ENCODE measurements around the gene TNFAIP2. TPM values are rescaled to one million over a fixed set of nuclear protein-coding genes. Genes with fewer than 3 reads are reported as not detected.
A peak's percentile ranks its signal among the peaks of the same experiment; 100 is the strongest.

TNFAIP2 gene
- total RNA-seq, 1 experiment from 2014 or later = 87.3 TPM

GRCh38 chr14:103074729-103075367 lies 48.4 kb upstream of the TNFAIP2 start:
- ATAC-seq = peak; percentile 19

GRCh38 chr14:103078420-103078749 lies 44.9 kb upstream of the TNFAIP2 start:
- H4K20me1 ChIP-seq (ENCODE audit: low read length) = no peaks in the 10 kb centered on the region
- H3K4me3 ChIP-seq (ENCODE audit: low read length) = no peak overlapping the region
- intact Hi-C loops (cut with micrococcal nuclease) = no loop called here
- H3K79me2 ChIP-seq (ENCODE audit: low read length) = no peaks in the 10 kb centered on the region
- TF ChIP-seq EZH2 (IDR thresholded peaks at IDR 0.05; ENCODE audit: low read length, unreplicated experiment) (no peak), CTCF (conservative IDR thresholded peaks at IDR 0.05; ENCODE audit: low read depth, low read length) (peak; percentile 71), EZH2phosphoT487 (IDR thresholded peaks at IDR 0.05; ENCODE audit: borderline replicate concordance, low read length) (no peak)
- no peak overlapping the region for H3K4me2 ChIP-seq (ENCODE audit: low read length)
- ATAC-seq (no peak), DNase-seq (peak; percentile 78)
- ChIA-PET CTCF (no interaction called here), POLR2A (ENCODE audit: unreplicated experiment) (no interaction called here)
- no peaks in the 10 kb centered on the region for H3K36me3 ChIP-seq (ENCODE audit: low read depth, low read length)
- H3K27ac ChIP-seq (ENCODE audit: low read length) = no peak overlapping the region
- peaks cover 12% of the 10 kb centered on the region; the same call in 1 of the 2 replicates for H3K4me1 ChIP-seq (ENCODE audit: insufficient read depth, low read length)
- H3K9ac ChIP-seq (ENCODE audit: low read length) = no peak overlapping the region
- H3K9me2 ChIP-seq (replicated peaks; ENCODE audit: low read length) = no peaks in the 10 kb centered on the region
- no peak overlapping the region for H2AFZ ChIP-seq (ENCODE audit: low read length)
- no peaks in the 10 kb centered on the region for H3K27me3 ChIP-seq (ENCODE audit: low read length)
- no peaks in the 10 kb centered on the region for H3K9me3 ChIP-seq (ENCODE audit: low read length)
- no peaks in the 10 kb centered on the region for H3F3A ChIP-seq (ENCODE audit: low read length, unreplicated experiment)
- no TSS peak for BruUV-seq (replicated peaks)

More at GRCh38 chr14:103074729-103075367, 48.4 kb upstream of the TNFAIP2 start:
- Histone ChIP-seq H3K79me2 (ENCODE audit: low read length) (no peaks in the 10 kb centered on the region), H3K9me2 (replicated peaks; ENCODE audit: low read length) (no peaks in the 10 kb centered on the region), H3K27ac (ENCODE audit: low read length) (no peak overlapping the region; the same call in 1 of the 2 replicates), H2AFZ (ENCODE audit: low read length) (peak overlapping the region; percentile 94), H3K9me3 (ENCODE audit: low read length) (no peaks in the 10 kb centered on the region), H4K20me1 (ENCODE audit: low read length) (no peaks in the 10 kb centered on the region), H3K27me3 (ENCODE audit: low read length) (no peaks in the 10 kb centered on the region), H3F3A (ENCODE audit: low read length, unreplicated experiment) (no peaks in the 10 kb centered on the region), H3K4me1 (ENCODE audit: insufficient read depth, low read length) (peaks cover 25% of the 10 kb centered on the region), H3K9ac (ENCODE audit: low read length) (peak overlapping the region; percentile 56), H3K4me2 (ENCODE audit: low read length) (peak overlapping the region; percentile 96), H3K4me3 (ENCODE audit: low read length) (peak overlapping the region; percentile 72), H3K36me3 (ENCODE audit: low read depth, low read length) (no peaks in the 10 kb centered on the region)
- intact Hi-C loops (cut with micrococcal nuclease) = loop anchor here (5.0 kb wide), 1 partner anchor 43 kb away; no protein-coding TSS in a partner anchor
- peak; percentile 45 for DNase-seq
- BruUV-seq (replicated peaks) = no TSS peak
- POLR2A ChIA-PET (ENCODE audit: unreplicated experiment) = no interaction called here
- CTCF ChIA-PET = interaction anchor here (0.6 to 0.9 kb wide), 3 partner anchors 17 to 96 kb away, joined by 3 to 7 read pairs (median 4); partner anchors contain the start of gene CDC42BPB
- TF ChIP-seq CTCF (conservative IDR thresholded peaks at IDR 0.05; ENCODE audit: low read depth, low read length) (no peak), EZH2 (IDR thresholded peaks at IDR 0.05; ENCODE audit: low read length, unreplicated experiment) (no peak), EZH2phosphoT487 (IDR thresholded peaks at IDR 0.05; ENCODE audit: borderline replicate concordance, low read length) (no peak)

- no peak for DNase-seq
- no peaks in the 10 kb centered on the region for H3K9me3 ChIP-seq (ENCODE audit: low read length)
- H3K4me3 ChIP-seq (ENCODE audit: low read length) = no peak overlapping the region
- H4K20me1 ChIP-seq (ENCODE audit: low read length) = no peaks in the 10 kb centered on the region
- no peak overlapping the region for H3K9ac ChIP-seq (ENCODE audit: low read length)
- H3F3A ChIP-seq (ENCODE audit: low read length, unreplicated experiment) = no peaks in the 10 kb centered on the region
- H3K4me1 ChIP-seq (ENCODE audit: insufficient read depth, low read length) = peaks cover 12% of the 10 kb centered on the region; the same call in 1 of the 2 replicates
- H3K79me2 ChIP-seq (ENCODE audit: low read length) = no peaks in the 10 kb centered on the region
- no peak for TF ChIP-seq EZH2phosphoT487 (IDR thresholded peaks at IDR 0.05; ENCODE audit: borderline replicate concordance, low read length)
- no peak for TF ChIP-seq CTCF (conservative IDR thresholded peaks at IDR 0.05; ENCODE audit: low read depth, low read length)
- no peak for TF ChIP-seq EZH2 (IDR thresholded peaks at IDR 0.05; ENCODE audit: low read length, unreplicated experiment)
- H3K4me2 ChIP-seq (ENCODE audit: low read length) = no peak overlapping the region
- POLR2A ChIA-PET (ENCODE audit: unreplicated experiment) = no interaction called here
- CTCF ChIA-PET = no interaction called here
- H3K36me3 ChIP-seq (ENCODE audit: low read depth, low read length) = no peaks in the 10 kb centered on the region
- intact Hi-C loops (cut with micrococcal nuclease) = no loop called here
- BruUV-seq (replicated peaks) = no TSS peak
- ATAC-seq = no peak
- no peaks in the 10 kb centered on the region for H3K9me2 ChIP-seq (replicated peaks; ENCODE audit: low read length)
- no peak overlapping the region for H2AFZ ChIP-seq (ENCODE audit: low read length)
- H3K27ac ChIP-seq (ENCODE audit: low read length) = no peak overlapping the region
- no peaks in the 10 kb centered on the region for H3K27me3 ChIP-seq (ENCODE audit: low read length)
Measured at GRCh38 chr14:103078860-103079587, 44.2 kb upstream of the TNFAIP2 start.

Measured in PC-3 (cell line).